Measurements from ENCODE around the gene CRYGN.

CRYGN gene

DNA sequence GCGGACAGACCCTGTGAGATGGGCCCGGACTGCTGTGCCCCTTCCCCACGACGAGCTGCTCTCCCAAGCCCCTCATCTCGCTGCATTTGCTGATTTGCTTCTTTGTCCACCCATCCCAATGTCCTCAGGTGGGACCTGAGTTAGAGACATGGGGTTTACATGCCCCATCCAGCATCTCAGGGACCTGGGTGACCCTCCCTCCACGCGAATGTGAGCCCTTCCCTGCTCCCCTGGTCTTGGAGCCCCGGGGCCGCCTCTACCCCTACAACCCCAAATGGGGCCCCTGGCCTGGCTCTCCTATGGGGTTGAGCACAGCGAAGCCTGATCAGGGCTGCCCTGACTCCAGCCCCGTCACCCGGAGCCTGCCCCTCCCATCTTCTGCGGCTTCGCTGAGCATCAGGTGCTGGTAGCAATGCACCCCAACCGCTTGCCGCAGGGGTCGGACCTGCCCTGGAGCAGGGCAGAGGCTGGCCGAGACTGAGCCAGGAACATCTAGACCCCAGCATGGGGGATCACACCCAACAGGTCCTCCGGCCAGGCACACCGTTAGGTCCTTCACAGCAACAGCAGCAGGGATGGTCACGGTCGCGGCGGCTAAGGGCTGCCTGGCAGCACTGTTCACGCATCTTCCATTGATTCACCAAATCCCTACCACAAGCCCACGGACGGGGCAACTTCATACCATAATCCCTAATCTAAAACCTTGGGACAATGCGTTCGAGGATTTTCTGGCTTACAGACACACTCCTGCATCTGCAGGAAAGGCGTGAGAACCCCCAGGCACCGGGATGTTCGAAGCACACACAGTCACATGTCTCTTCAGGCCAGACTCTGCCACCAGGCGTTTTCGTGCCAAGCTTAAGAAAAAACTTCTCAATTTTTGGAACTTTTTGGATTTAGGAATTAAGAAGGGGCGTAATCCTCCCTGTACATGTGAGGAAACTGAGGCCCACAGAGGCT lies 45.6 kb downstream of the CRYGN start:
- H3K9me3 Mint-ChIP-seq: no peaks in the 10 kb centered on the region
- H3K36me3 Mint-ChIP-seq (ENCODE audit: low read depth): peaks cover 49% of the 10 kb centered on the region
- DNase-seq: no peak
- H3K4me3 Mint-ChIP-seq: no peak overlapping the region
- peaks cover 5% of the 10 kb centered on the region for H3K27me3 Mint-ChIP-seq (ENCODE audit: low read depth, poor library complexity)
- TF ChIP-seq, protein P1, sequence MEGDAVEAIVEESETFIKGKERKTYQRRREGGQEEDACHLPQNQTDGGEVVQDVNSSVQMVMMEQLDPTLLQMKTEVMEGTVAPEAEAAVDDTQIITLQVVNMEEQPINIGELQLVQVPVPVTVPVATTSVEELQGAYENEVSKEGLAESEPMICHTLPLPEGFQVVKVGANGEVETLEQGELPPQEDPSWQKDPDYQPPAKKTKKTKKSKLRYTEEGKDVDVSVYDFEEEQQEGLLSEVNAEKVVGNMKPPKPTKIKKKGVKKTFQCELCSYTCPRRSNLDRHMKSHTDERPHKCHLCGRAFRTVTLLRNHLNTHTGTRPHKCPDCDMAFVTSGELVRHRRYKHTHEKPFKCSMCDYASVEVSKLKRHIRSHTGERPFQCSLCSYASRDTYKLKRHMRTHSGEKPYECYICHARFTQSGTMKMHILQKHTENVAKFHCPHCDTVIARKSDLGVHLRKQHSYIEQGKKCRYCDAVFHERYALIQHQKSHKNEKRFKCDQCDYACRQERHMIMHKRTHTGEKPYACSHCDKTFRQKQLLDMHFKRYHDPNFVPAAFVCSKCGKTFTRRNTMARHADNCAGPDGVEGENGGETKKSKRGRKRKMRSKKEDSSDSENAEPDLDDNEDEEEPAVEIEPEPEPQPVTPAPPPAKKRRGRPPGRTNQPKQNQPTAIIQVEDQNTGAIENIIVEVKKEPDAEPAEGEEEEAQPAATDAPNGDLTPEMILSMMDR (IDR thresholded peaks at IDR 0.05): no peak
- peaks cover 48% of the 10 kb centered on the region for H3K4me1 Mint-ChIP-seq
- H3K27ac Mint-ChIP-seq: no peak overlapping the region

DNA sequence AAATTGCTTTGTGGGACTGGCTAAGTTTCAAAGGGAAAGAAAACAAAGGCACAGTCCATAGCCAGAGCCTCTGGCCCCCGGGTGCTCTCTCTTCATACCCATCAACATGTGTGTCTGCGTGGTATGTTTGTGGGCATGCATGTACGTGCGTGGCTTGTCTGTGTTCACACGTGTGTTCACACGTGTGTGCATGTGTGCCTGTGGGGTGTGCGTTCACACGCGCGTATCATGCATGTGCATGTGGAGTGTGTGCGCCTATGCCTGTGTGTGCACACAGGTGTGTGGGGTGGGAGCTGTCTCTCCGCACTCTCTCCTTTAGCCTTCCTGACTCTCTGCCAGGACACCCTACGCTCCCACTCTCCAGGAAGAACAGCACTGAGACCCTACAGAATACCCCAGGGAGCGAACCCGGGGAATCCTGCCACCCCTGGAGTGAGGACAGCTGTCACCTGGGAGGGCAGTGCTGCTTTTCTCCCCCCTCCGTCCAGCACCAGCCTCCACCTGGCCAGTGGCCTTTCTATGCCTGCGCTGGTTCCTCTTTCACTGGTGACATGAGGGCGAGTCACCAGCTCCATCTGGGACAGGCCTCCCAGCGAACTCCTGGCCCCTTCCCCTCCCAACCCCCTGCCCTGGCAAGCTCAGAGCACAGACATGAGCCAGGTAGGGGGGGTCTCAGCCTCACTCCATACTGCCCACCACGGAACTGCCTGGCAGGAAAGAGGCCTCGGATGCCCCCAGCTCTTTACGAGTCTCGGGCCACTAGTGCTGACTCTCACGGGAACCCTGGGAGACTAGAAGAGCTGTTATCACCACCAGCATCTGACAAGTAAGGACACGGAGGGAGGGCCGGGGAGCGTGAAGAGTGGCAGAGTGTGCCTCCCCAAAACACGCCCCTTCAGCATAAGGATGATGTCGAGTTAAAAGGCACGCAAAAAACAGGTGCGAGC lies 46.6 kb downstream of the CRYGN start:
- Mint-ChIP-seq H3K9me3 (no peaks in the 10 kb centered on the region), H3K4me1 (peaks cover 54% of the 10 kb centered on the region), H3K36me3 (ENCODE audit: low read depth) (peaks cover 49% of the 10 kb centered on the region), H3K27me3 (ENCODE audit: low read depth, poor library complexity) (peaks cover 5% of the 10 kb centered on the region), H3K27ac (no peak overlapping the region), H3K4me3 (no peak overlapping the region)
- TF ChIP-seq, protein P1 (IDR thresholded peaks at IDR 0.05): no peak
- no peak for DNase-seq

DNA sequence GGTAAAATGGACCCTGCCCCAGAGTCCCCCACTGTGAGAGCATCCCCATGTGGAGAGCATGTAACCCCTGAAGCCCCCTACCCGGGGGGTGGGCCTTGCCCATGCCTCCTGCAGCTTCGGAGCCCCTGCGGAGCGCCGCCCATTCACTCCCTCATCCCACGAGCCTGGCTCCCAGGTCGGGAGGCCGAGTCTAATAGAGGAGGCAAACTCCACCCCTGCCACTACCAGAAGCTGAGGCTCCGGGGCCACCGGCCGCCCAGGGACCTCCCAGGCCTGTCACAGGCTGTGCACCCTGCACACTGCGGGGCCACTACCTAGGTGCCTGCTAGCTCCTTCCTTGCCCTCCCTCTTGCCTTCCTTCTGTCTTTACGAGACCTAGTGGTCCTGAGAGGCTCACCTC lies 47.5 kb downstream of the CRYGN start:
- Mint-ChIP-seq H3K9me3 (no peaks in the 10 kb centered on the region), H3K4me3 (no peak overlapping the region), H3K36me3 (ENCODE audit: low read depth) (peaks cover 42% of the 10 kb centered on the region), H3K27ac (no peak overlapping the region), H3K27me3 (ENCODE audit: low read depth, poor library complexity) (peaks cover 5% of the 10 kb centered on the region), H3K4me1 (peaks cover 49% of the 10 kb centered on the region)
- no peak for DNase-seq
- TF ChIP-seq, protein P1 (IDR thresholded peaks at IDR 0.05): no peak

DNA sequence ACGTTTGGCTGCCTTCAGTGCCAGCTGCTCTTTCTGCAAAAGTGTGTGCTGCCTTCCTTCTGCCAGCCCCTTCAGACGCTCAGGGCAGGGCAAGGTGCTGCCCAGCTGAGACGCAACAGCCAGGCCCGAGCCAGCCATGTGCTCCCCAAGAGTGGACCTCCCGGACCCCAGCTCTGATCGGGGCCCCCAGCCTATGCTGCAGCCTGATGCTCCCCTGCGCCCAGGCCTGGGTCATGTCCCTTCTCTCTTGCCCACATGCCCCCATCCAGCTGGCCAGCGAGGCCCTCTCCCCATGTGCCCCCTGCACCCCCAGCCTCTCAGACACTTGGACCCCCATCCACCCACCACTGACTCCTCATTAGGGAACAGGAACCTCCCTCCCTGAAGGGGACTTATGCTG lies 47.9 kb downstream of the CRYGN start:
- TF ChIP-seq, protein P1 (IDR thresholded peaks at IDR 0.05): no peak
- Mint-ChIP-seq H3K4me3 (no peak overlapping the region), H3K27me3 (ENCODE audit: low read depth, poor library complexity) (peaks cover 5% of the 10 kb centered on the region), H3K27ac (no peak overlapping the region), H3K4me1 (peaks cover 45% of the 10 kb centered on the region), H3K9me3 (no peaks in the 10 kb centered on the region), H3K36me3 (ENCODE audit: low read depth) (peaks cover 37% of the 10 kb centered on the region)
- no peak for DNase-seq

DNA sequence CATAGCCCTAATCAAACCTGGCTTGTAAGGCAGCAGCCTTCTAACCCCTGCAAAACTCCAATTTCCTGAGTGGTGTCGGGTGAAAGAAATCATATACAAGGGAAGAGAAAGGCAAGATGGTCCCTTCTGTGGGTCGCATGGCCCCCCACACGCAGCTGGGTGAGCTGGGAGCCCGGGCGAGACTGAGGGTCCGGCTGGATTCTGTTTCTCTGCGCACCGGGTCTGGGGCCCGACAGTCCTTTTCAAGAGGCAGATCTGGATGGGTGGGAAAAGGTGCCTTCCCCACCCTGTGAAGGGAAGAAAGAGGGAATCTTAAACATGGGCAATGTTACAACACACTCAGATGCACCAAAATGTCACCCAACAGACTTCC lies 48.6 kb downstream of the CRYGN start:
- no peak overlapping the region for H3K4me3 Mint-ChIP-seq

More for the DNA sequence above, 48.6 kb downstream of the CRYGN start:
- TF ChIP-seq, protein P1 (IDR thresholded peaks at IDR 0.05): no peak
- Mint-ChIP-seq H3K27me3 (ENCODE audit: low read depth, poor library complexity) (peaks cover 5% of the 10 kb centered on the region), H3K36me3 (ENCODE audit: low read depth) (peaks cover 38% of the 10 kb centered on the region), H3K27ac (no peak overlapping the region), H3K4me1 (peaks cover 43% of the 10 kb centered on the region), H3K9me3 (no peaks in the 10 kb centered on the region)
- DNase-seq: no peak
